ENCODE results near the gene GRID2IP.

Gene GRID2IP

GRCh38 chr7:6533893-6534495, 17.3 kb downstream of the GRID2IP start:
- H3K27ac ChIP-seq (ENCODE audit: low read depth, low read length): no peak overlapping the region
- no peaks in the 10 kb centered on the region for H3K36me3 ChIP-seq (ENCODE audit: insufficient read depth, low read length)
- no peak overlapping the region for H2AFZ ChIP-seq (ENCODE audit: low read length, unreplicated experiment)
- H3K4me1 ChIP-seq (ENCODE audit: control insufficient read depth, insufficient read depth, low read length, unreplicated experiment): no peaks in the 10 kb centered on the region
- peaks cover 55% of the 10 kb centered on the region for H3K27me3 ChIP-seq (ENCODE audit: insufficient read depth, low read length)
- no peaks in the 10 kb centered on the region for H3K79me2 ChIP-seq (ENCODE audit: control insufficient read depth, insufficient read depth, low read length, unreplicated experiment)
- no peak overlapping the region for H3K4me3 ChIP-seq (ENCODE audit: low read depth, low read length)

- Histone ChIP-seq H3K27me3 (ENCODE audit: insufficient read depth, low read length) (peaks cover 59% of the 10 kb centered on the region), H3K4me1 (ENCODE audit: control insufficient read depth, insufficient read depth, low read length, unreplicated experiment) (no peaks in the 10 kb centered on the region), H3K36me3 (ENCODE audit: insufficient read depth, low read length) (no peaks in the 10 kb centered on the region), H2AFZ (ENCODE audit: low read length, unreplicated experiment) (no peak overlapping the region), H3K79me2 (ENCODE audit: control insufficient read depth, insufficient read depth, low read length, unreplicated experiment) (no peaks in the 10 kb centered on the region), H3K27ac (ENCODE audit: low read depth, low read length) (no peak overlapping the region), H3K4me3 (ENCODE audit: low read depth, low read length) (no peak overlapping the region)
Measured at GRCh38 chr7:6532516-6532915, 18.7 kb downstream of the GRID2IP start.

GRCh38 chr7:6531492-6532279, 19.6 kb downstream of the GRID2IP start:
- Histone ChIP-seq H2AFZ (ENCODE audit: low read length, unreplicated experiment) (no peak overlapping the region), H3K36me3 (ENCODE audit: insufficient read depth, low read length) (no peaks in the 10 kb centered on the region), H3K27me3 (ENCODE audit: insufficient read depth, low read length) (peaks cover 65% of the 10 kb centered on the region), H3K79me2 (ENCODE audit: control insufficient read depth, insufficient read depth, low read length, unreplicated experiment) (no peaks in the 10 kb centered on the region), H3K4me3 (ENCODE audit: low read depth, low read length) (peak overlapping the region; percentile 80), H3K27ac (ENCODE audit: low read depth, low read length) (no peak overlapping the region), H3K4me1 (ENCODE audit: control insufficient read depth, insufficient read depth, low read length, unreplicated experiment) (no peaks in the 10 kb centered on the region)

GRCh38 chr7:6530626-6531491, 20.4 kb downstream of the GRID2IP start:
- Histone ChIP-seq H3K27me3 (ENCODE audit: insufficient read depth, low read length) (peaks cover 65% of the 10 kb centered on the region), H3K4me1 (ENCODE audit: control insufficient read depth, insufficient read depth, low read length, unreplicated experiment) (no peaks in the 10 kb centered on the region), H3K79me2 (ENCODE audit: control insufficient read depth, insufficient read depth, low read length, unreplicated experiment) (no peaks in the 10 kb centered on the region), H3K4me3 (ENCODE audit: low read depth, low read length) (peak overlapping the region; percentile 80), H3K27ac (ENCODE audit: low read depth, low read length) (no peak overlapping the region), H2AFZ (ENCODE audit: low read length, unreplicated experiment) (peak overlapping the region; percentile 45), H3K36me3 (ENCODE audit: insufficient read depth, low read length) (no peaks in the 10 kb centered on the region)

- Histone ChIP-seq H3K27ac (ENCODE audit: low read depth, low read length) (no peak overlapping the region), H3K4me1 (ENCODE audit: control insufficient read depth, insufficient read depth, low read length, unreplicated experiment) (no peaks in the 10 kb centered on the region), H3K79me2 (ENCODE audit: control insufficient read depth, insufficient read depth, low read length, unreplicated experiment) (no peaks in the 10 kb centered on the region), H2AFZ (ENCODE audit: low read length, unreplicated experiment) (no peak overlapping the region), H3K27me3 (ENCODE audit: insufficient read depth, low read length) (peaks cover 68% of the 10 kb centered on the region), H3K36me3 (ENCODE audit: insufficient read depth, low read length) (no peaks in the 10 kb centered on the region), H3K4me3 (ENCODE audit: low read depth, low read length) (no peak overlapping the region)
Measured at GRCh38 chr7:6529643-6530042, 21.6 kb downstream of the GRID2IP start.

GRCh38 chr7:6528401-6529130, 22.7 kb downstream of the GRID2IP start:
- H3K27ac ChIP-seq (ENCODE audit: low read depth, low read length): no peak overlapping the region

GRCh38 chr7:6526997-6527378, 24.3 kb downstream of the GRID2IP start:
- H3K27me3 ChIP-seq (ENCODE audit: insufficient read depth, low read length): peaks cover 67% of the 10 kb centered on the region

More at GRCh38 chr7:6528401-6529130, 22.7 kb downstream of the GRID2IP start:
- H3K4me3 ChIP-seq (ENCODE audit: low read depth, low read length): no peak overlapping the region
- H3K4me1 ChIP-seq (ENCODE audit: control insufficient read depth, insufficient read depth, low read length, unreplicated experiment): no peaks in the 10 kb centered on the region
- no peaks in the 10 kb centered on the region for H3K36me3 ChIP-seq (ENCODE audit: insufficient read depth, low read length)
- H2AFZ ChIP-seq (ENCODE audit: low read length, unreplicated experiment): no peak overlapping the region
- H3K79me2 ChIP-seq (ENCODE audit: control insufficient read depth, insufficient read depth, low read length, unreplicated experiment): no peaks in the 10 kb centered on the region
- H3K27me3 ChIP-seq (ENCODE audit: insufficient read depth, low read length): peaks cover 74% of the 10 kb centered on the region

GRCh38 chr7:6520163-6520981, 30.9 kb downstream of the GRID2IP start:
- Histone ChIP-seq H2AFZ (ENCODE audit: low read length, unreplicated experiment) (no peak overlapping the region), H3K27ac (ENCODE audit: low read depth, low read length) (no peak overlapping the region), H3K4me1 (ENCODE audit: control insufficient read depth, insufficient read depth, low read length, unreplicated experiment) (no peaks in the 10 kb centered on the region), H3K27me3 (ENCODE audit: insufficient read depth, low read length) (peaks cover 14% of the 10 kb centered on the region; the same call in 1 of the 2 replicates), H3K79me2 (ENCODE audit: control insufficient read depth, insufficient read depth, low read length, unreplicated experiment) (no peaks in the 10 kb centered on the region), H3K4me3 (ENCODE audit: low read depth, low read length) (no peak overlapping the region), H3K36me3 (ENCODE audit: insufficient read depth, low read length) (no peaks in the 10 kb centered on the region)

More at GRCh38 chr7:6526997-6527378, 24.3 kb downstream of the GRID2IP start:
- Histone ChIP-seq H3K79me2 (ENCODE audit: control insufficient read depth, insufficient read depth, low read length, unreplicated experiment) (no peaks in the 10 kb centered on the region), H2AFZ (ENCODE audit: low read length, unreplicated experiment) (no peak overlapping the region), H3K4me3 (ENCODE audit: low read depth, low read length) (peak overlapping the region; percentile 74; the same call in 1 of the 2 replicates), H3K4me1 (ENCODE audit: control insufficient read depth, insufficient read depth, low read length, unreplicated experiment) (no peaks in the 10 kb centered on the region), H3K36me3 (ENCODE audit: insufficient read depth, low read length) (no peaks in the 10 kb centered on the region), H3K27ac (ENCODE audit: low read depth, low read length) (no peak overlapping the region)

GRCh38 chr7:6516387-6516983, 34.8 kb downstream of the GRID2IP start:
- Histone ChIP-seq H3K27me3 (ENCODE audit: insufficient read depth, low read length) (no peaks in the 10 kb centered on the region), H3K4me1 (ENCODE audit: control insufficient read depth, insufficient read depth, low read length, unreplicated experiment) (no peaks in the 10 kb centered on the region), H3K79me2 (ENCODE audit: control insufficient read depth, insufficient read depth, low read length, unreplicated experiment) (no peaks in the 10 kb centered on the region), H2AFZ (ENCODE audit: low read length, unreplicated experiment) (peak overlapping the region; percentile 68), H3K27ac (ENCODE audit: low read depth, low read length) (no peak overlapping the region), H3K4me3 (ENCODE audit: low read depth, low read length) (peak overlapping the region; percentile 60), H3K36me3 (ENCODE audit: insufficient read depth, low read length) (no peaks in the 10 kb centered on the region)

All from ACC112 (cell line).